Muscle layer of duodenum (tissue), 2 donors: ENCODE measurements around the gene SOX18.

ENCODE experiments used
- H3K27ac ChIP-seq: one replicate; pipeline ENCODE4 v1.7.0; 2013; ENCODE audit warnings: mild to moderate bottlenecking, low read length
- H3K27me3 ChIP-seq: one replicate; pipeline ENCODE4 v1.7.0; 2013; ENCODE audit warnings: low read depth, mild to moderate bottlenecking, control low read depth, low read length
- H3K36me3 ChIP-seq, 2 donors: one replicate each; pipeline ENCODE4 v1.7.0; 2013; ENCODE audit warnings: low read length in 2 of 2, control low read depth in 1 of 2, mild to moderate bottlenecking in 1 of 2; ENCODE audit not compliant: insufficient read depth in 2 of 2, control insufficient read depth in 1 of 2
- H3K4me1 ChIP-seq, 2 donors: one replicate each; pipeline ENCODE4 v1.7.0; 2013; ENCODE audit warnings: low read length in 2 of 2, mild to moderate bottlenecking in 2 of 2, control low read depth in 1 of 2, moderate library complexity in 1 of 2; ENCODE audit not compliant: insufficient read depth in 2 of 2, control insufficient read depth in 1 of 2
- H3K4me3 ChIP-seq, 2 donors: one replicate each; pipeline ENCODE4 v1.7.0; 2013; ENCODE audit warnings: low read length in 2 of 2, low read depth in 1 of 2, mild to moderate bottlenecking in 1 of 2
- H3K9me3 ChIP-seq, 2 donors: one replicate each; pipeline ENCODE4 v1.7.0; 2013; ENCODE audit warnings: low read length in 2 of 2, control low read depth in 1 of 2, mild to moderate bottlenecking in 1 of 2; ENCODE audit not compliant: control insufficient read depth in 1 of 2
- donor health status: healthy.

Gene SOX18

GRCh38 chr20:64039293-64040160 is 9.9 kb downstream of the SOX18 start:
- Histone ChIP-seq H3K36me3 (peaks cover 4 to 6% of the 10 kb centered on the region in 2 donors), H3K9me3 (no peaks in the 10 kb centered on the region), H3K4me1 (peaks cover 0 to 28% of the 10 kb centered on the region in 2 donors), H3K27ac (no peak overlapping the region), H3K4me3 (peak overlapping the region in 1 of 2 donors; percentile 75), H3K27me3 (peaks cover 29% of the 10 kb centered on the region)

GRCh38 chr20:64038565-64039292 is 10.7 kb downstream of the SOX18 start:
- Histone ChIP-seq H3K36me3 (peaks cover 6 to 10% of the 10 kb centered on the region in 2 donors), H3K4me1 (peaks cover 0 to 31% of the 10 kb centered on the region in 2 donors), H3K9me3 (no peaks in the 10 kb centered on the region), H3K4me3 (peak overlapping the region; percentile 39 to 75), H3K27me3 (peaks cover 29% of the 10 kb centered on the region), H3K27ac (no peak overlapping the region)

- H3K4me1 ChIP-seq = peaks cover 0 to 31% of the 10 kb centered on the region in 2 donors
- no peaks in the 10 kb centered on the region for H3K9me3 ChIP-seq
- H3K4me3 ChIP-seq = peak overlapping the region in 1 of 2 donors; percentile 75
- peaks cover 6 to 13% of the 10 kb centered on the region in 2 donors for H3K36me3 ChIP-seq
- peaks cover 29% of the 10 kb centered on the region for H3K27me3 ChIP-seq
- H3K27ac ChIP-seq = no peak overlapping the region
These were observed 11.2 kb downstream of the SOX18 start for GRCh38 chr20:64038224-64038564.

- Histone ChIP-seq H3K4me3 (no peak overlapping the region), H3K4me1 (peaks cover 0 to 31% of the 10 kb centered on the region in 2 donors)
These were observed 11.8 kb downstream of the SOX18 start for GRCh38 chr20:64037498-64038213.

GRCh38 chr20:64037199-64037497 is 12.3 kb downstream of the SOX18 start:
- no peak overlapping the region for H3K27ac ChIP-seq
- H3K36me3 ChIP-seq = peaks cover 6 to 24% of the 10 kb centered on the region in 2 donors
- peaks cover 27% of the 10 kb centered on the region for H3K27me3 ChIP-seq
- no peak overlapping the region for H3K4me3 ChIP-seq
- H3K9me3 ChIP-seq = no peaks in the 10 kb centered on the region
- peaks cover 0 to 28% of the 10 kb centered on the region in 2 donors for H3K4me1 ChIP-seq

More at GRCh38 chr20:64037498-64038213, 11.8 kb downstream of the SOX18 start:
- Histone ChIP-seq H3K36me3 (peaks cover 6 to 19% of the 10 kb centered on the region in 2 donors), H3K9me3 (no peaks in the 10 kb centered on the region), H3K27ac (no peak overlapping the region), H3K27me3 (peaks cover 29% of the 10 kb centered on the region)

- Histone ChIP-seq H3K27me3 (peaks cover 21% of the 10 kb centered on the region), H3K27ac (no peak overlapping the region), H3K4me3 (no peak overlapping the region), H3K4me1 (peaks cover 0 to 27% of the 10 kb centered on the region in 2 donors), H3K9me3 (no peaks in the 10 kb centered on the region), H3K36me3 (peaks cover 6 to 27% of the 10 kb centered on the region in 2 donors)
These were observed 12.9 kb downstream of the SOX18 start for GRCh38 chr20:64036346-64037198.

- peaks cover 6 to 30% of the 10 kb centered on the region in 2 donors for H3K36me3 ChIP-seq
- peaks cover 15% of the 10 kb centered on the region for H3K27me3 ChIP-seq
- no peaks in the 10 kb centered on the region for H3K9me3 ChIP-seq
- H3K27ac ChIP-seq = no peak within 1 kb of the TSS
- peaks cover 0 to 27% of the 10 kb centered on the region in 2 donors for H3K4me1 ChIP-seq
- H3K4me3 ChIP-seq = no peak within 1 kb of the TSS
These were observed 13.5 kb downstream of the SOX18 start, which contains the start of gene C20orf204 for GRCh38 chr20:64035933-64036345. Gene C20orf204 (plus strand): TSS chr20:64036182. CDS start chr20:64036324, 142 bp downstream.

GRCh38 chr20:64035066-64035932 is 14.1 kb downstream of the SOX18 start:
- no peak overlapping the region for H3K27ac ChIP-seq
- H3K27me3 ChIP-seq = peaks cover 9% of the 10 kb centered on the region
- peaks cover 10 to 36% of the 10 kb centered on the region in 2 donors for H3K36me3 ChIP-seq
- peaks cover 0 to 27% of the 10 kb centered on the region in 2 donors for H3K4me1 ChIP-seq
- H3K9me3 ChIP-seq = no peaks in the 10 kb centered on the region
- H3K4me3 ChIP-seq = no peak overlapping the region

- Histone ChIP-seq H3K4me3 (no peak overlapping the region), H3K4me1 (peaks cover 0 to 17% of the 10 kb centered on the region in 2 donors), H3K27ac (no peak overlapping the region), H3K27me3 (no peaks in the 10 kb centered on the region), H3K9me3 (no peaks in the 10 kb centered on the region), H3K36me3 (peaks cover 10 to 49% of the 10 kb centered on the region in 2 donors)
These were observed 15.4 kb downstream of the SOX18 start for GRCh38 chr20:64033981-64034493.
